Muscle of arm (tissue), 12 donors: ENCODE data around the gene COASY. TPM values are rescaled to one million over a fixed set of nuclear protein-coding genes. Genes with fewer than 3 reads are reported as not detected.
"Not testable (repeated sequence)": the region's sequence is repeated elsewhere in the genome, so short reads cannot be mapped to it uniquely, and the experiment has no call there.

Source experiments
- DNase-seq: peaks from one replicate; pipeline ENCODE4 v3.0.0-alpha.2; 2013
- polyA plus RNA-seq, 12 donors: library from polyadenylated mRNA; unstranded; fragments of 120-200 nt; gene quantifications; one replicate each; pipeline ENCODE4 v1.2.1, GENCODE V29; 2013; ENCODE audit not compliant: insufficient read length in 12 of 12

Gene COASY
- polyA plus RNA-seq, 12 donors = 22.0 to 55.4 (median 26.0) TPM; not detected in 1

DNA sequence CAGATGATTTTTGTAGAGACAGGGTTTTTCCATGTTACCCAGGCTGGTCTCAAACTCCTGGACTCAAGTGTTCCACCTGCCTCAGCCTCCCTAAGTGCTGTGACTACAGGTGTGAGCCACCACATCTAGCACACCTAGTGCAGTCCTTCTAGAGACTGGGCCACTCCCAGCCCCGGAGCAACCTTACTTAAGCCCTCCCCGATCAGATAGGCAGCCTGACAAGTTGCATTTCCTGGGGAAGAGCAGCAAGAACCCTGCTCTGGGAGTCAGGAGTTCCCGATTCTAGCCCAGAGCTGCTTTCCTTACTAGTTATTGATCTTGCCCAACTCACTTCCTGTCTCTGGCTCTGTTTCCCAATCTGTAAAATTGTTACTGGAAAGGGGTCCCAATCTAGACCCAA lies 32.9 kb upstream of the COASY start:
- no peak for DNase-seq

DNA sequence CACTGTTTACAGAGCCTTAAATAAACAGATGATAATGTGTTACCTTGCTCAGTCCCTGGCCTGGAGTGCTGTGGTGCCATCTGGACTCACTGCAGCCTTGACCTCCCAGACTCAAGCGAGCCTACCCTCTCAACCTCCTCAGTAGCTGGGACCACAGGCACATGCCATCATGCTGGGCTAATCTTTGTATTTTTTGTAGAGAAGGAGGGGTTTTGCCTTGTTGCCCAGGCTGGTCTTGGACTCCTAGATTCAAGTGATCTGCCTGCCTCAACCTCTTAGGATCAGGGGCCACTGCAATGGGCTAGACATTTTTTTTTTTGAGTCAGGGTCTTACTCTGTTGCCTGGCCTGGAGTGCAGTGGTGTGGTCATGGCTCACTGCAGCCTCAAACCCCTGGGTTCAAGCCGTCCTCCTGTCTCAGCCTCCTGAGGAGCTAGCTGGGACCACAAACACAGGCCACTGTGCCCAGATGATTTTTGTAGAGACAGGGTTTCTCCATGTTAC lies 30.9 kb upstream of the COASY start:
- DNase-seq = no peak

DNA sequence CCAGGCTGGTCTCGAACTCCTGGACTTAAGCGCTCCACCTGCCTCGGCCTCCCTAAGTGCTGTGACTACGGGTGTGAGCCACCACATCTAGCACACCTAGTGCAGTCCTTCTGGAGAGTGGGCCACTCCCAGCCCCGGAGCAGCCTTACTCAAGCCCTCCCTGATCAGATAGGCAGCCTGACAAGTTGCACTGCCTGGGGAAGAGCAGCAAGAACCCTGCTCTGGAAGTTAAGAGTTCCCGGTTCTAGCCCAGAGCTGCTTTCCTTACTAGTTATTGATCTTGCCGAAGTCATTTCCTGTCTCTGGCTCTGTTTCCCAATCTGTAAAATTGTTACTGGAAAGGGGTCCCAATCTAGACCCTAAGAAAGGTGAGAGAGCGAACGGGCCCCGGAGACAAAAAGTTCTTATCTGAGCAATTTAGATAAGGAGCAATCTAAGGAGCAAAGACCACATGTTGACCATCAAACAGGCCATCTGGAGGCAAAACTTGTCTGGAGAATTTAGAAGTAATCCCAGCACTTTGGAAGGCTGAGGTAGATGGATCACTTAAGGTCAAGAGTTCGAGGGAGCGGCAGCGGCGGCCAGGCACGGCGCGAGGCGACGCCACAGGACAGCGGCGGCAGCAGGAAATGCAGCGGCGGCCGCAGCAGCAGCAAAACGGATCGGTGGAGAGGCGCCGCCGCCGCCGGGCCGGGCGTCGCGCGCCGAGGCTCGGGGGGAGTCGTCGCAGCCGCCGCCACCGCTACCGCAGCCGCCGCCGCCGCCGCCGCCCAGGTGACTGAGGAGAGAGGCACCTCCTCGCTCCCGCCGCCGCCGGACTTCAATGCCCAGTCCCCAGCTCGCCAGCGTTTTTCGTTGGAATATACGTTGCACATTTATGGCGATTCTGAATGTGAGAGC lies 30.2 kb upstream of the COASY start:
- DNase-seq = no peak

GRCh38 chr17:42535155-42536047 lies 26.5 kb upstream of the COASY start:
- DNase-seq = no peak

DNA sequence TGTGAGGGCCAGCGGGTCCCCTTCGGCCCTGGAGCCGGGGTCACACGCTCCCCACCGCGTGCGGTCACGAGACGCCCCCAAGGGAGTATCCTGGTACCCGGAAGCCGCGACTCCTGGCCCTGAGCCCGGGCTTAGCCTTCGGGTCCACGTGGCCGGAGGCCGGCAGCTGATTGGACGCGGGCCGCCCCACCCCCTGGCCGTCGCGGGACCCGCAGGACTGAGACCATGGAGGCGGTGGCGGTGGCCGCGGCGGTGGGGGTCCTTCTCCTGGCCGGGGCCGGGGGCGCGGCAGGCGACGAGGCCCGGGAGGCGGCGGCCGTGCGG lies 25.9 kb upstream of the COASY start, which contains the start of gene NAGLU:
NAGLU (plus strand) TSS at position 194 of the 324 bp plus-strand sequence; CDS start at position 226, 32 bp downstream.
- peak; percentile 96 for DNase-seq

GRCh38 chr17:42536372-42537155 lies 25.4 kb upstream of the COASY start:
- DNase-seq = peak; percentile 75

GRCh38 chr17:42537156-42537805 lies 24.7 kb upstream of the COASY start:
- no peak for DNase-seq

DNA sequence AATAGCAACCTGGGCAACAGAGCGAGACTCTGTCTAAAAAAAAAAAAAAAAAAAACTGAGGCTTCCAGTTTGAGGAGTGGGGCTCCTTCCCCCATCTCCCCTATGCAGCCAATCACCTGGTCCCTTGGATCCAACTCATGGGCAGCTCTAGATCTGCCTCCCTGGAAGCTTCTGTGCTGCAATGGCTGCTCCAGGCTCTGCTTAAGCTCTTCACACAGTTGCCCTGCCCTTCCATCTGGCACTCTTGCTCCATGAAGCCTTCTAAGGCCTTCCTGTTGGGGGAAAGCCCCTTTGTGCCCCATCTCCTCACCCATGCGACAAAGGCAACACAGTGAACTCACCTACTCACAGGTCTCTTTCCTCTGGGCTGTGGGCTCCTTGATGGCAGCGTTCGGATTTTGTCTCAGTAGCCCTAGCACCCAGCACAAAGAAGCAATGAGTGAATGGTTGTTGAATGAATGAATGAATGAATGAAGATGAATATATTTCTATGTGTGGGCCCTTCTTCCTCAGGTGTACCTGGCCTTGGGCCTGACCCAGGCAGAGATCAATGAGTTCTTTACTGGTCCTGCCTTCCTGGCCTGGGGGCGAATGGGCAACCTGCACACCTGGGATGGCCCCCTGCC lies 24.0 kb upstream of the COASY start:
- no peak for DNase-seq

DNA sequence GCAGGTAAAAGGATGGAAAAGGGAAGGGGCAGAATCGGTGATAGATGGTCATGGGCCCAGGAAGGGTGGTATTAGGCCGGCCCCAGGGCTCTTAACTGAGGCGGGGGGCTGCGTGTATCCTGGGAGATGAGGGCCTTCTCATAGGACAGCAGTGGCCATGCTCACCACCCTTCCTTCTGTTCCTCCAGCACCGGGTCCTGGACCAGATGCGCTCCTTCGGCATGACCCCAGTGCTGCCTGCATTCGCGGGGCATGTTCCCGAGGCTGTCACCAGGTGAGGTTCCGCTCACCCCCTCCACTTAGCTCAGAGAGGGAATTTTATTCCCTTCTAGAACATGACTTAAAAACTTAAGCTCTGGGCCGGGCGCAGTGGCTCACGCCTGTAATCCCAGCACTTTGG lies 23.5 kb upstream of the COASY start:
- DNase-seq = no peak

GRCh38 chr17:42540558-42540957 lies 21.4 kb upstream of the COASY start:
- DNase-seq = not testable (repeated sequence)

DNA sequence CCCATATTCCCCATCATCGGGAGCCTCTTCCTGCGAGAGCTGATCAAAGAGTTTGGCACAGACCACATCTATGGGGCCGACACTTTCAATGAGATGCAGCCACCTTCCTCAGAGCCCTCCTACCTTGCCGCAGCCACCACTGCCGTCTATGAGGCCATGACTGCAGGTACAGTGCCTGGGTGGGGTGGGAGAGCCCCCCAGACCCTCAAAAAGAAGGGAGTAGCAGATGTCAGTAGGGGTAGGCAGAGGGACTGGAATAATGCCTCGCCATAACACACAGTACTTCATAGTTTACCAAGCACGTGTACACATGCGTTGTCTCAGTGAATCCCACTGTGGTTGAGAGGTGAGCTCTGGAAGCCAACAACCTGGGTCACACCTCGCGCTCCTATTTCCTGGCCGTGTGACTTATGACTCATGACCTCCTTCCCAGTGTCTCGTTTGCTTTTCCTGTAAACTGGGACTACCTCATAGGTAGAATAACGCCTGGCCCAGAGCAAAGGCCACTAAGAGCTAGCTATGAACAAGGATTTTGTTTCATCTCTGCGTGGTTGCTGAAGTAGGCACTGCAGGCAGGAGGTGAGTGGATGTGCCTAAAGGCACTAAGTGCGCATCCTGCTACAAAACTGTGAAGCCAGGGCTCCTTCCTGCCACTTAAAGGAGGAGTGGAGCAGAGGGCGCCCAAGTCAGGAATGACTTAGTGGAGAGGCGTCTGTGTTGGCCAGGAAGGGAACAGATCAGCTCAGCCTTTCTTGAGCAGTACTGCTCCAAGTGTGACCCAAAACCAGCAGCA lies 20.7 kb upstream of the COASY start:
- no peak for DNase-seq

DNA sequence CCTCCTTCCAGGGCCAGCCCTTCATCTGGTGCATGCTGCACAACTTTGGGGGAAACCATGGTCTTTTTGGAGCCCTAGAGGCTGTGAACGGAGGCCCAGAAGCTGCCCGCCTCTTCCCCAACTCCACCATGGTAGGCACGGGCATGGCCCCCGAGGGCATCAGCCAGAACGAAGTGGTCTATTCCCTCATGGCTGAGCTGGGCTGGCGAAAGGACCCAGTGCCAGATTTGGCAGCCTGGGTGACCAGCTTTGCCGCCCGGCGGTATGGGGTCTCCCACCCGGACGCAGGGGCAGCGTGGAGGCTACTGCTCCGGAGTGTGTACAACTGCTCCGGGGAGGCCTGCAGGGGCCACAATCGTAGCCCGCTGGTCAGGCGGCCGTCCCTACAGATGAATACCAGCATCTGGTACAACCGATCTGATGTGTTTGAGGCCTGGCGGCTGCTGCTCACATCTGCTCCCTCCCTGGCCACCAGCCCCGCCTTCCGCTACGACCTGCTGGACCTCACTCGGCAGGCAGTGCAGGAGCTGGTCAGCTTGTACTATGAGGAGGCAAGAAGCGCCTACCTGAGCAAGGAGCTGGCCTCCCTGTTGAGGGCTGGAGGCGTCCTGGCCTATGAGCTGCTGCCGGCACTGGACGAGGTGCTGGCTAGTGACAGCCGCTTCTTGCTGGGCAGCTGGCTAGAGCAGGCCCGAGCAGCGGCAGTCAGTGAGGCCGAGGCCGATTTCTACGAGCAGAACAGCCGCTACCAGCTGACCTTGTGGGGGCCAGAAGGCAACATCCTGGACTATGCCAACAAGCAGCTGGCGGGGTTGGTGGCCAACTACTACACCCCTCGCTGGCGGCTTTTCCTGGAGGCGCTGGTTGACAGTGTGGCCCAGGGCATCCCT lies 18.5 kb upstream of the COASY start:
- no peak for DNase-seq

GRCh38 chr17:42544874-42545283 lies 17.1 kb upstream of the COASY start:
- DNase-seq = no peak

DNA sequence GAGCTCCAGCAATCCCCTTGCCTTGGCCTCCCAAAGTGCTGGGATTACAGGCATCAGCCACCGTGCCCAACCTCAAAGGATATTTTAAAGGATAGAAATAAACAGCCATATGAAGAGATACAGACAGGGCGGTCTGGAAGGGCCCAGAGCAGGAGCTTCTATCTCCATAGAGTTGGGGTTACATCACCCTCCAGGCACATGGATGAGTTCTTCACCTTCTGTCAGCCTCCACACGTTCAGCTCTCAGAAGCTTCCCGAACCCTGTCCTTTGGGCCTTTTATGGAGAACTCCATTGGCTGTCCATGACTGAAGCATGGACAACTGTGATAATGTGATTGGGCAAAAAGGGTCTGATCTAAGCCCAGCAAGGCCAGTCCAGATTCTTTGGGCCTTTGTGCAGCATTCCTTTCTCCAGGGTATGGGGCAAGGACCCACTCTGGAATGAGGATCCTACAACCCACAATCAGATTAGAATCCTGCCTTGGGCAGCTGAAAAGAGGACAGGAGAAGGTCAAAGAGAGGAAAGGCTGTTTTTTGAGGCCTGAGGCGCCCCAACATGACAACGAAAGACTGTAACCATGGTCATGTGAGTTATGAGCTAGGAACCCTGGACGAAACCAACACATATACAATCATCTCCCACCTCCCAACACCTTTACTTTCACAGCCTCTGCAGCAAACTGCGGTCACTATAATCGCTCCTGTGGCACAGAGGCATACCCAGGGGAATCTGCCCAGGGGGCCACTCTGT lies 16.0 kb upstream of the COASY start:
- not testable (repeated sequence) for DNase-seq

GRCh38 chr17:42547001-42547461 lies 14.9 kb upstream of the COASY start:
- DNase-seq = no peak

- DNase-seq = no peak
Measured at GRCh38 chr17:42547698-42548069, 14.3 kb upstream of the COASY start.

DNA sequence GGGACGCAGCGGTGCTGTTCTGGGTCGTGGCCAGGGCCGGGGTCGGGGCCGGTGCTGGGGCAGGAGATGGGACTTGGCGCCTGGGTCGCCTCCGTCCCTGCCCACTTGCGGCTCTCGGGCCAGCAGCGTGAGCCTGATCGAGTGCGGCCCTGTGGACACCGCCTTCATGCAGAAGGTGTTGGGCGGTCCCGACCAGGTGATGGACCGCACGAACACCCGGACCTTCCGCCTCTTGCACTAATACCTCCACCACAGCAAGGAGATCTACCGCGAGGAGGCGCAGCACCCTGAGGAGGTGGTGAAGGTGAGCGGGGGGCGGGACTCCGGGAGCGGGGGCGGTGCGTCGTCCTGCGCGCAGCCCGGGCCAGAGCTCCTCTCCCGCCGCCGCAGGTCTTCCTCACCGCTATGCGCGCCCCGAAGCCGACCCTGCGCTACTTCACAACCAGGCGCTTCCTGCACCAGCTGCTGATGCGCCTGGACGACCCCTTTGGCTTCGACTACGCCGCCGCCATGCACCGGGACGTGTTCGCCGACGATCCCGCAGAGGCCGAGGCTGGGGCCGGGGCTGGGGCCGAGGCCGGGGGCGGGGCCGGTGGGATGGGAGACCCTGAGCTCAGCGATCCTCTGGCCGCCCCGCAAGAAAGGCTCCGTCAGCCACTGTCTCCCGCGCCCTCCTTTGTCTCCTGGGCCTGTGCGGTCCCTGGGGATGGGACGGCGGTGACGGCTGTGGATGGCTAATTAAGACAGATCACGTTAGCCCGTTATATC lies 13.7 kb upstream of the COASY start:
- DNase-seq = no peak
